ENCODE results near the gene RIMKLB. TPM values are rescaled to one million over a fixed set of nuclear protein-coding genes. Genes with fewer than 3 reads are reported as not detected.

Gene RIMKLB
- total and polyA plus RNA-seq, 2 of the 4 experiments (the other 2 are of a cell fraction), result 12.5 to 18.8 TPM

- H3K9me1 ChIP-seq (ENCODE audit: insufficient read depth, low read length), result no peaks in the 10 kb centered on the region
- no peaks in the 10 kb centered on the region for H3K27me3 ChIP-seq (ENCODE audit: control insufficient read depth, insufficient read depth, low read length)
- H4K8ac ChIP-seq (ENCODE audit: low read depth in 2 of 2, low read length in 2 of 2), result no peak overlapping the region
- no peaks in the 10 kb centered on the region for H3K36me3 ChIP-seq (ENCODE audit: control insufficient read depth, insufficient read depth, low read length)
- no peak overlapping the region for H3K56ac ChIP-seq (ENCODE audit: extremely low read depth, insufficient read depth, low read length)
- H2BK120ac ChIP-seq (ENCODE audit: low read depth, low read length), result no peak overlapping the region
- intact Hi-C loops (cut with micrococcal nuclease), result loop anchor here (10.0 kb wide), 1 partner anchor 77 kb away; no protein-coding TSS in a partner anchor
- no peak overlapping the region for H2BK15ac ChIP-seq (ENCODE audit: low read depth, low read length)
- ChIA-PET POLR2A (ENCODE audit: unreplicated experiment) (no interaction called here), CTCF (interaction anchor here (1.0 kb wide), 1 partner anchor 11 kb away, joined by 3 read pairs; no protein-coding TSS in a partner anchor)
- no peak overlapping the region for H3K4me3 ChIP-seq (ENCODE audit: insufficient read depth, low read depth, low read length)
- BruUV-seq (replicated peaks), result no TSS peak
- 18% methylated on average over 2 of the region's 4 CpGs; no CpG with 5 or more reads in 1 of the 2 experiments for WGBS, 2 experiments (ENCODE audit: extremely low coverage in 2 of 2, insufficient read length in 1 of 2)
- H2BK20ac ChIP-seq (ENCODE audit: low read depth, low read length), result no peak overlapping the region
- H3K18ac ChIP-seq (ENCODE audit: low read depth, low read length), result no peak overlapping the region
- no peak overlapping the region for H2AFZ ChIP-seq (replicated peaks; ENCODE audit: low read length, poor library complexity)
- H2AK5ac ChIP-seq (ENCODE audit: low read depth, low read length), result no peak overlapping the region
- H3K27ac ChIP-seq (ENCODE audit: insufficient read depth, low read length), result no peak overlapping the region
- H2AK9ac ChIP-seq (replicated peaks; ENCODE audit: low read depth, low read length, poor library complexity), result no peak overlapping the region
- H3K23ac ChIP-seq (ENCODE audit: low read depth, low read length), result no peak overlapping the region
- ATAC-seq (ENCODE audit: low read depth), result no peak
- no peak overlapping the region for H4K5ac ChIP-seq (ENCODE audit: low read depth, low read length)
- H3K9me3 ChIP-seq (ENCODE audit: control insufficient read depth, insufficient read depth, low read length), result no peaks in the 10 kb centered on the region
- dilution Hi-C loops (cut with HindIII; ENCODE audit: low sequenced_read_pairs, unreplicated experiment), result no loop called here
- in situ Hi-C loops (cut with MboI; ENCODE audit: low sequenced_read_pairs), result no loop called here
- H3K14ac ChIP-seq (replicated peaks; ENCODE audit: low read depth, low read length), result no peak overlapping the region
- no peaks in the 10 kb centered on the region for H3K79me1 ChIP-seq (ENCODE audit: low read depth in 1 of 2, low read length in 2 of 2)
- H3K4me1 ChIP-seq (ENCODE audit: control insufficient read depth, insufficient read depth, low read length), result no peaks in the 10 kb centered on the region
- H4K20me1 ChIP-seq (ENCODE audit: insufficient read depth, low read length), result no peaks in the 10 kb centered on the region
- no peak for DNase-seq
- no peak overlapping the region for H2BK5ac ChIP-seq (ENCODE audit: low read depth, low read length, poor library complexity, severe bottlenecking)
- H3K4ac ChIP-seq (ENCODE audit: low read depth, low read length), result no peak overlapping the region
- TF ChIP-seq FOS (IDR thresholded peaks at IDR 0.05; ENCODE audit: low read depth, low read length) (no peak), RFX5 (IDR thresholded peaks at IDR 0.05; ENCODE audit: low read depth, low read length) (no peak), CEBPB (IDR thresholded peaks at IDR 0.05; ENCODE audit: low read depth, low read length) (no peak), RCOR1 (IDR thresholded peaks at IDR 0.05; ENCODE audit: insufficient replicate concordance, low read length) (no peak), RAD21 (IDR thresholded peaks at IDR 0.05; ENCODE audit: low read length) (no peak)
- no peak overlapping the region for H4K91ac ChIP-seq (ENCODE audit: insufficient read depth, low read depth, low read length)
- H3K9ac ChIP-seq (ENCODE audit: low read depth, low read length), result no peak overlapping the region
- no peak overlapping the region for H3K4me2 ChIP-seq (ENCODE audit: low read depth, low read length)
These were observed 129.9 kb downstream of the RIMKLB start for GRCh38 chr12:8827551-8828256.
